SKM-1 (cell line): ENCODE data around the gene CCDC137.

Experiments used
- DNase-seq: peaks from one replicate; lab custom pipeline; 2025; ENCODE audit not compliant: unreplicated experiment; lab: John Stamatoyannopoulos, UW

CCDC137 gene

DNA sequence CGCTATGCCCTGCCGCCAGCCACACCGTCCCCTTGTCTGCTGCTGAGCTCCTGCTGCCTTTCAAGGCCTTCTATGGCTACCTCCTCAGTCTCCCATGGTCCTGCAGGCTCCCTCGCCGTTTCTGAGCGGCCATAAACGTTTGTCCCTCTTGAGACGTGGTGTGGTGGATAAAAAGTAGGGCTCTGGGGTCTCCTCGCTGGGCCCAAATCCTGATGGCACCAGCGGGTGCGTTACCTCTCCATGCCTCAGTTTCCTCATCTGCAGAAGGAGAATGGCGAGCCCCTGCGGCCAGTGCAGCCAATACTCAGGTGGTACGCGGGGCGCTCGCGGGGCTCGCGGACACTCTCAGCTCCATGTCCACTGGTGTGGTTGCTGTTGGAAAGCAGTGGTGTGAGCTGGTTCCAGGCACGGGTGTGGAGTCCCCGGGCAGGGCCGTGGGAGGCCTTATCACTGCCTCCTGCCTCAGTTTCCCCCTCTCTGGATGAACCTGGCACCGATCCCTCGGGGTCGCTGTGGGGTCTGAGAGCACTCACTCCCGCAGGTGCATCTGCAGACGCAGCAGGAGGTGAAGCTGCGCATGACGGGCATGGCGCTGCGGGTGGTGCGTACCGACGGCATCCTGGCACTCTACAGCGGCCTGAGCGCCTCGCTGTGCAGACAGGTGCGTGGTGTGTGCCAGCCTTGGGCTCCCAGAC lies 48.0 kb downstream of the CCDC137 start:
- DNase-seq: no peak

DNA sequence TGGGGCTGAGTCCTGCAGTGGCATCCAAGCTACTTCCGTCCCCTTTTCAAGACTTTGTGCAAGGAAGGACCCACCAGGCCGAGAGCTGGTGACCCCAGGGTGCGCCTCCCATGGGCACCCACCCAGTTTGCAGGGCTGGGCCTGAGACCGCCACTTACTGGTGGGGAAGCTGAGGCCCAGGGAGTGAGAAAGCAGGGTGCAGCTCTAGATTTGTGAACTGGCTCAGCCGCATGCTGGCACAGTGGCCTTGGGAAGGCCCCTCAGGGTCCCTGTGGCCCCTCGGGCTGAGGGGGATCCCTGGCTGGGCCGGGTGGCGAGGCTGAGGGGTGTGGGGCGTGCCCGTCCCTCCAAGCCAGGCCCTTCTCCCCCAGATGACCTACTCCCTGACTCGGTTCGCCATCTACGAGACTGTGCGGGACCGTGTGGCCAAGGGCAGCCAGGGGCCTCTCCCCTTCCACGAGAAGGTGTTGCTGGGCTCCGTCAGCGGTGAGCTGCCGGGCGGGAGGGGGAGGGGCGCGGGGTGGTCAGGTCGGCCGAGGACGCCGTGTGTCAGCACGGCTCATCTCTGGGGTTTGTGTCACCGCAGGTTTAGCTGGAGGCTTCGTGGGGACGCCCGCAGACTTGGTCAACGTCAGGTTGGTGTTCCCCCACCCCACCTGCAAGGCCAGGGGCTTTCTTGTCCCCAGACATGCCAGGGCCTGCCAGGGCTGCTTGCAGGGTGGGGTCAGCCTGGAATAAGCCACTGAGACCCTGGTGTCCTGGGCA lies 48.8 kb downstream of the CCDC137 start:
- no peak for DNase-seq

DNA sequence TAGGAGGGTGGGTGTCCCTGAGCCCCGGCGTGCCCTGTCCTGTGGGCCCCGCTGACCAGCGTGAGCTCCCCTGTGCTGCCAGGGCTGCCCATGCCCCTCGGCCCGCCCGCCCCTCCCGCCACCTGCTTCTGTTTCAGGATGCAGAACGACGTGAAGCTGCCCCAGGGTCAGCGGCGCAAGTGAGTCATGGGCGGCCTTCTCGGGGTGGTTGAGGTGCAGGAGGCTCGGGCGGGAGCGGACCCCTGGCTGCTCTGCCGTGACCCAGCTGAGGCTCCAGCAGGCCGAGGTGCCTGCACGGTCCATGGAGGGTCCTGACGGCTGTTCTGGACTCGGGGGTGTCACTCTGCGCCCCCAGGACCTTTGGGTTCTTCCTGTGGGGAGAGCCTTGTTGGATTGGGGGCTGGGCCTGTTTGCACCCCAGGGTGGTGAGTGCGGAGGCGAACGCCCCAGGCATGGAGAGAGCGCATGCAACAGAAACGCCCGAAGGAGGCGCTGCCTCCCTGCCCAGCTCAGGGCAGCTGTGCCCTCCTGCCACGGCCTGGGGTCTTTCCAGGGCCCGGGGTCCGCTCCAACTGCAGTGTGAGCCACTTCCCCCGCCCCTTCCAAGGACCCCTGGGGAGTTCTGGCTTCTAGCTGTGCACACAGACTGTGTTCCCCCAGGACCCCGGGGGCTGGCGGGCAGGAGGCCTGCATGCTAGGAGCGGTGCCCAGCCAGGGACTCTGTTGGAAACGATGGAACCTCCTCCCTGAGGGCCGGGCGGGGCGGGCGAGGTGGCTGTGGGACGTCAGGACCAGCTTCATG lies 49.5 kb downstream of the CCDC137 start:
- no peak for DNase-seq

DNA sequence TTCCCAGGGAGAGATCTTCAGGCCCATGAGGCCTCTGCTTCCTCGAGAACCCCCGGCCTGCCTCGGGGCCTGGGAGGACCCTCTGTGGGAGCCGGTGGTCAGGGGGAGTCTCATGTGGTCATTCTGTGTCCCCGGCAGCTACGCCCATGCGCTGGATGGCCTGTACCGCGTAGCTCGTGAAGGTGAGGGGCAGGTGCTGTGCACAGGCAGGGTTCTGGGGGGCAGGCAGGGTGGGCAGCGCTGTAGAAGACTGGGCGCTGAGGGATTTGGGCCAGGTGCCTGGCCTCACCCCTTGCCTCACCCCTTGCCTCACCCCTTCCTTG lies 50.1 kb downstream of the CCDC137 start:
- no peak for DNase-seq

DNA sequence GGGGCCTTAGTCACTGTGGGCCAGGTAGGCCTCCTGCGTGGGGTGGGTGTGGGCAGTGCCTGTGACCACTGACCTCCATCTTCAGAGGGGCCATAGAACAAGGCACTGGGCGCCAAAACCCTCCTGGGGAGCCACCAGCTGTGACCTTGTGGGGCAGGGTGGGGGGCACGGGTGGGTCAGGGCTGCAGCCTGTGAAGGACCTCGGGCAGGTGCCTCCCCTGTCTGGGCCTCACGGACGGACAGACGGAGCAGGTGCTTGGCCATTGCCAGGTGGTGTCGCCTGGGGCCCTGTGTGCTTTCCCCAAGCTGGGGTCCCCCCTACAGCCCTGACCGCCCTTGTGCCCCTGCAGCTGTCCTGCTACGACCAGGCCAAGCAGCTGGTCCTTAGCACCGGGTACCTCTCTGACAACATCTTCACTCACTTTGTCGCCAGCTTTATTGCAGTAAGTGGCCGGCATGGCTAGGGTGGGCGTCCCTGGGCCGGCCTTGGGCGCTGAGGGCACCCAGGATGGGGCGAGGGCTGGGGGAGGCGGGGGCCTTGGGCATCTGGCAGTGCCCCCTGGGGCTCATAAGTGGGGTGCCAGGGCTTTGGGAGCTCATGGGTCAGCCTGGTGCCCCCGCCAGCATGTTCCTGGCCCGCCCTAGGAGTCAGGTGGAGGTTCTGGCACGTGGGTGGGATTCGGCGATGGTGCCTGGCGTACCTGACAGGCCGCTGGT lies 50.7 kb downstream of the CCDC137 start:
- DNase-seq: no peak

DNA sequence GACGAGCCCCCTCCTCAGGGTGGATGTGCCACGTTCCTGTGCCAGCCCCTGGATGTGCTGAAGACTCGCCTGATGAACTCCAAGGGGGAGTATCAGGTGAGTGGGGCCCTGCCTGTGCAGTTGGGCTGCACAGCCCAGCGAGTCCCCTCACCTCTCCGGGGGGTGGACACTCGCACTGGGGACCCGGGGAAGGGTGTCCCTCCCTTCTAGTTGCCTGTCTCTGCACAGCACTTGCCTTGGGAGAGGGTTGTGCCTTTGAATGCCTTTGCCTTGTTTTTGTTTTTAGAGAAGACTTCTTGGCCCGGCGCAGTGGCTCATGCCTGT lies 51.2 kb downstream of the CCDC137 start:
- no peak for DNase-seq

DNA sequence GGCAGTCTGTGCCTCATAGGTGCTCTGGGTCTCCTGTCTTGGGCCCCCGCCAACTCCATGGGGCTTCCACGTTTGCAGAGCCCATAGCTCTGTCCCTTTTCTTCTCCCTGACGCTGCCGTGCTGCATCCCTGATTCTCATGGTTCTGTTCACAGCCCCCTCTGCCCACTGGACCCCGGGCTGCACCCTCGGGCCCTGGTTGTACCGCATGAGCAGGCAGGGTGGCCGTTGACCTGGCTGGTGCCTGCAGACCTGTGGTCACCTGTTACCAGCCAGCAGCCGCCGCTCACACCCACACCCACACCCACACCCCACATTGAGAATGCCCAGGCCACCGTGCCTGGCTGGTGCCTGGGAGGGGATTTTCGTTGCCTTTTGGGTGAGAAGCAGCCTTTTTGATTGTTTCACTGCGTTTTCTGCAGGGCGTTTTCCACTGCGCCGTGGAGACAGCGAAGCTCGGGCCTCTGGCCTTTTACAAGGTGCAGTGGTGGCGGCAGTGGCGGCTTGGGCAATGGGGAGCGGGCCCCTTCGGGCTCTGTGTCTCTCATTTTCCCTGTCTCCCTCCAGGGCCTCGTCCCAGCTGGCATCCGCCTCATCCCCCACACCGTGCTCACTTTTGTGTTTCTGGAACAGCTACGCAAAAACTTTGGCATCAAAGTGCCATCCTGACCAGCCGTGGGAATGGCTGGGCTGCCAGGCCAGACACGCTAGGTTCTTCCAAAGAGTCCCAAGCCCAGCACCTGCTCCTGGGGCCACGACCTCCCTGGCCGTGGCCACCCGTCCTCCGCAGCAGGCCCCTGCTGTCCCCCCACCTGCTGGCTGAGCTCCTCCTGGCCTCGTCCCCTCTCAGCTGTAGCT lies 53.1 kb downstream of the CCDC137 start:
- DNase-seq: no peak

DNA sequence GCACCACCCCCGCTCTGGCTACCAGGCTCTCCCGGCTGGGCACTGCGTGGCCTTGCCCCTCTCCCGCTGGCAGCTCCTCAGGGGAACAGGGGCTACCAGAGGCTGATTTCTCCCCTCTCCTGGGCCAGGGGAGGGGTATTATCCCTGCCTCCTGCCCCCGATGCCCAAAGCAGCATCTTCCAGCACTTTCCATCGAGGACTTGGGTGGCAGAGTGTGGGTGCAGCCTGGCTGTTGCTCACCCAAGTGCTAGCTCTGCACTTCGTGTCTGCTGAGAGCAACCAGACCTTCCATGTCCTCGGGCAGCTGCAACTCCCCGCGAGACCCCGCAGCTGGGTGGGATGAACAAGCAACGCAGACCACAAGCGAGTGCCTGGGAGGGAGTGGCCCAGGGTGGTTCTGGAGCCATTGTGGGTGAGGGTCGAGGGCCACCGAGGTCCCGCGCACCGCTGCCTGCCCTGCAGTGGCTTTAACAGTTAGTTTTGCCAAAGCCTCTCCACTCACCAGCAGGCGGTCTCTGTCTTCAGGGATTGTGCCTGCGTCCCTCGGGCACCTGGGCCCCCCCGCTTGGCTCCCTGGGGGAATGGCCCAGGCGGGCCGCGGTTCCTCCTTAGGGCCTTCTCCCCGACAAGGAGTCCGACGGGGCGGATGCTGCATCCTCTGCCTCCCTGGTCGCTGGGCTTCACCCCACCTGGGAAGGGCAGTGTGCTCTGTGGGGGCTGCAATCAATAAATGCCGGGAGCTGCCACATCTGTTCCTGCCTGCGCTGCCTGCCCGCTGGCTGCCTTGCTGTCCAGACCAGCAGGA lies 53.9 kb downstream of the CCDC137 start:
- no peak for DNase-seq

DNA sequence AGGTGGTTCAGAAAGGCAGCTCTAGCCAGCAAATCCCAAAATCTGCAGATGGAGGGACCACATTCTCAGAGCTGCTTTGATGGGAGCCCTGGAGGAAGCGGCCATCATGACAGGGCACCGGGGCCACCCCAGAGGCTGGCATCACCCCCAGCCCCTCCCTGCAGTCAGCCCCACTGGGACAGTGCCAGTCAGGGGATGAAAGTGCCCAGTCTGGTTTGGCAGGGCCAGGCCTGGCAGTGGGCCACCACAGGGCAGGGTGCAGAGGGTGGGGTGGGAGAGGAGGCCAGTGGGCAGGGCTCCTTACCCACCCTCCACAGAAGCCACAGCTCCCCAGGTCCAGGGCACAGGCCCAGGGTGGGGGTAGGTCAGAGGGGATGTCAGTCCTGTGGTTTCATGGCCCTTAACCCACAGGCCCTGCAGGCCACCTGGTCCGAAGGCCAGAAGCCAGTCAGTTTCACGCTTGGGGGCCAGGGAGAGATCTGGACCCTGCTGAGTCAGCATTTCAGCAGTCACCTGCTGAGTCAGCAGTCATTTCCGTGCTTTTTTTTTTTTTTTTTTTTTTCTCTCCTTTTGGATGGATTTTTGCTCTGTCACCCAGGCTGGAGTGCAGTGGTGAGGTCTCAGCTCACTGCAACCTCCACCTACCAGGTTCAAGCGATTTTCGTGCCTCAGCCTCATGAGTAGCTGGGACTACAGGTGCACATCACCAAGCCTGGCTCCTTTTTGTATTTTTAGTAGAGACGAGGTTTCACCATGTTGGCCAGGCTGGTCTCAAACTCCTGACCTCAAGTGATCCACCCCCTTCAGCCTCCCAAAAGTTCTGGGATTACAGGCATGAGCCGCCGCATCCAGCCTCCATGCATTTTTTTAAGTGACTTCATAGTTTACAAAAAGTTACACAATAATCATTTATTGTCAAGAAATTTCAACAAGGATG lies 55.9 kb downstream of the CCDC137 start:
- DNase-seq: no peak
